ENCODE results near the gene MUC5B. TPM values are rescaled to one million over a fixed set of nuclear protein-coding genes. Genes with fewer than 3 reads are reported as not detected.

Gene MUC5B
- total and polyA plus RNA-seq, 2 donors (not counting 3 experiments of a cell fraction or from before 2014, with no cell fraction given), result not detected

DNA sequence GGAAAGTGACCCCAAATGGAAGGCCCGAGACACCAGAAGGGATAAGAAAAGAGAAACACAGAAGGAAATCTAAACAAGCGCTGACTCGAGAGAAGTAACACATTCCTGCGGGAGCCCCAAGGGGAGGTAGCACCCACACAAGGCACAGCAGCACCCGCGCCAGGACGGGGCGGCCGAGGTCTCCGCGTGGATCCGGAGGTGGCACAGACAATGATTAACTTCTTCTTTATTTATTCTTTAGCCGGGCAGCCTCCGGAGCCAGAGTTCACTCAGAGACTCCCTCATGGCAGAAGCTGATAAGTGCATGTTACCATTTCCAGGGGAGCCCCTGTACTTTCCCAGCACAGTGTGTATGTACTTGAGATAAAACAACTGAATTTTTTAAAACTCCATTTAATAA lies 81.5 kb downstream of the MUC5B start:
- FAIRE-seq (no peak), DNase-seq (ENCODE audit: low read depth, low spot score) (peak; percentile 44)
- ChIA-PET POLR2A (no interaction called here), CTCF (interaction anchor here (0.7 to 1.3 kb wide), 3 partner anchors 12 to 102 kb away, joined by 3 to 4 read pairs (median 3); no protein-coding TSS in a partner anchor)
- dilution Hi-C loops (cut with MboI; ENCODE audit: extremely low pct_ligation_motif_present, low sequenced_read_pairs), result no loop called here
- BruUV-seq (replicated peaks), result no TSS peak
- Histone ChIP-seq H2AFZ (ENCODE audit: low read depth, low read length) (no peak overlapping the region), H3K4me2 (ENCODE audit: insufficient read depth, low read length) (no peak overlapping the region), H3K4me1 (ENCODE audit: control insufficient read depth, extremely low read depth, insufficient read depth, low read length) (peaks cover 12% of the 10 kb centered on the region), H3K79me2 (ENCODE audit: control insufficient read depth, insufficient read depth, low read length) (peaks cover 78% of the 10 kb centered on the region), H4K20me1 (replicated peaks; ENCODE audit: control insufficient read depth, extremely low read depth, insufficient read depth, low read length) (no peaks in the 10 kb centered on the region), H3K4me3 (replicated peaks in 1 of 3; ENCODE audit: insufficient read depth in 1 of 3, low read depth in 1 of 3, low read length in 3 of 3) (no peak overlapping the region), H3K9me3 (replicated peaks; ENCODE audit: control insufficient read depth, insufficient read depth, low read length) (no peaks in the 10 kb centered on the region), H3K27me3 (ENCODE audit: control insufficient read depth in 2 of 2, insufficient read depth in 2 of 2, low read length in 2 of 2) (no peaks in the 10 kb centered on the region), H3K36me3 (ENCODE audit: control insufficient read depth in 2 of 2, extremely low read depth in 1 of 2, insufficient read depth in 2 of 2, low read length in 2 of 2) (peaks cover 0 to 4% of the 10 kb centered on the region in 2 experiments), H3K9ac (replicated peaks; ENCODE audit: extremely low read depth, insufficient read depth, low read length) (no peak overlapping the region), H3K27ac (ENCODE audit: insufficient read depth, low read depth, low read length) (no peak overlapping the region), H3K9me1 (replicated peaks; ENCODE audit: control insufficient read depth, extremely low read depth, insufficient read depth, low read length) (no peaks in the 10 kb centered on the region)
- TF ChIP-seq GATA2 (IDR thresholded peaks at IDR 0.05; ENCODE audit: insufficient read depth, insufficient read length, low read depth, low read length) (no peak), POLR2AphosphoS5 (IDR thresholded peaks at IDR 0.05; ENCODE audit: insufficient read depth, low read depth, low read length) (no peak), MYC (IDR thresholded peaks at IDR 0.05; ENCODE audit: low read depth, low read length) (no peak), JUN (IDR thresholded peaks at IDR 0.05; ENCODE audit: borderline replicate concordance, insufficient read depth, insufficient read length, low read depth) (no peak), POLR2A (IDR thresholded peaks at IDR 0.05; ENCODE audit: low read depth, low read length) (no peak), EZH2 (IDR thresholded peaks at IDR 0.05; ENCODE audit: borderline replicate concordance, low read depth, low read length, severe bottlenecking) (no peak), FOS (IDR thresholded peaks at IDR 0.05; ENCODE audit: borderline replicate concordance, insufficient read depth, low read length) (no peak)
- TF ChIP-seq, protein P1, sequence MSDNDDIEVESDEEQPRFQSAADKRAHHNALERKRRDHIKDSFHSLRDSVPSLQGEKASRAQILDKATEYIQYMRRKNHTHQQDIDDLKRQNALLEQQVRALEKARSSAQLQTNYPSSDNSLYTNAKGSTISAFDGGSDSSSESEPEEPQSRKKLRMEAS (IDR thresholded peaks at IDR 0.05; ENCODE audit: insufficient read depth, insufficient read length), result no peak
- TF ChIP-seq, protein P2, sequence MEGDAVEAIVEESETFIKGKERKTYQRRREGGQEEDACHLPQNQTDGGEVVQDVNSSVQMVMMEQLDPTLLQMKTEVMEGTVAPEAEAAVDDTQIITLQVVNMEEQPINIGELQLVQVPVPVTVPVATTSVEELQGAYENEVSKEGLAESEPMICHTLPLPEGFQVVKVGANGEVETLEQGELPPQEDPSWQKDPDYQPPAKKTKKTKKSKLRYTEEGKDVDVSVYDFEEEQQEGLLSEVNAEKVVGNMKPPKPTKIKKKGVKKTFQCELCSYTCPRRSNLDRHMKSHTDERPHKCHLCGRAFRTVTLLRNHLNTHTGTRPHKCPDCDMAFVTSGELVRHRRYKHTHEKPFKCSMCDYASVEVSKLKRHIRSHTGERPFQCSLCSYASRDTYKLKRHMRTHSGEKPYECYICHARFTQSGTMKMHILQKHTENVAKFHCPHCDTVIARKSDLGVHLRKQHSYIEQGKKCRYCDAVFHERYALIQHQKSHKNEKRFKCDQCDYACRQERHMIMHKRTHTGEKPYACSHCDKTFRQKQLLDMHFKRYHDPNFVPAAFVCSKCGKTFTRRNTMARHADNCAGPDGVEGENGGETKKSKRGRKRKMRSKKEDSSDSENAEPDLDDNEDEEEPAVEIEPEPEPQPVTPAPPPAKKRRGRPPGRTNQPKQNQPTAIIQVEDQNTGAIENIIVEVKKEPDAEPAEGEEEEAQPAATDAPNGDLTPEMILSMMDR (IDR thresholded peaks at IDR 0.05; ENCODE audit: extremely low read depth in 1 of 2, insufficient read depth in 1 of 2, low read depth in 1 of 2, low read length in 2 of 2), result no peak
- intact Hi-C loops (cut with micrococcal nuclease), result loop anchor here (10.0 kb wide), 2 partner anchors 80 to 270 kb away; partner anchors contain the start of genes BRSK2 and DUSP8

All from endothelial cell of umbilical vein (primary cell).